ENCODE data around the gene DOCK10. TPM values are rescaled to one million over a fixed set of nuclear protein-coding genes. Genes with fewer than 3 reads are reported as not detected.

The DOCK10 gene
- total RNA-seq, 1 experiment from 2014 or later: 2.9 TPM

DNA sequence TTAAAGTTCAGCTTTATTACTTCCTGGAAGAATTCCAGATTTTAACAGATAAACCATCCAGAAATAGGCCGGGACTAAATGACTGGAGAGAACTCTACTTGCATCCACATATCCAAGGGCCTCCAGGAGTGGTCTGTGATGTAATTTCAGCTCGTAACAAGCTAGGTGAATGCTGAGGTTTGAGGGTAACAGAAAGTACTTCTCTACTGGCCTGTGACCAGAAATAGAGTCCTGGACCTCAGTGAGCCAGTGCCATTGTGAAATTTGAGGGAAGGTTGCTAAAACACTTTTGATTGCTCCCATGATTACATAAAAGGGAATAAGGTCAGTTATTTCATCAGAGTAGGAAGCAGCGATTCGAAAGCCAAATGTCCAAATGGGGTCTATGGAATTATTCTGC lies 158.1 kb downstream of the DOCK10 start:
- DNase-seq (ENCODE audit: low spot score) (no peak), ATAC-seq (no peak)
- H3K4me1 Mint-ChIP-seq: no peaks in the 10 kb centered on the region
- H3K9me3 Mint-ChIP-seq: peaks cover 8% of the 10 kb centered on the region
- CTCF ChIA-PET: no interaction called here
- H3K4me3 Mint-ChIP-seq: no peak overlapping the region
- no peak for TF ChIP-seq ZNF396 (CRISPR knock-in tag; IDR thresholded peaks at IDR 0.05; ENCODE audit: borderline replicate concordance)
- no peak for TF ChIP-seq CTCF (IDR thresholded peaks at IDR 0.05)
- no peak for TF ChIP-seq MXD4 (CRISPR knock-in tag; IDR thresholded peaks at IDR 0.05; ENCODE audit: borderline replicate concordance)
- no peak for TF ChIP-seq NFYB (CRISPR knock-in tag; conservative IDR thresholded peaks at IDR 0.05; ENCODE audit: low read depth)
- no peak for TF ChIP-seq ATF1 (CRISPR knock-in tag; IDR thresholded peaks at IDR 0.05)
- H3K36me3 Mint-ChIP-seq: no peaks in the 10 kb centered on the region
- no peak overlapping the region for H3K27ac Mint-ChIP-seq
- H3K27me3 Mint-ChIP-seq (ENCODE audit: low read depth): no peaks in the 10 kb centered on the region
- POLR2A ChIA-PET: no interaction called here

GRCh38 chr2:224883700-224884099 lies 158.6 kb downstream of the DOCK10 start:
- no peak overlapping the region for H3K27ac Mint-ChIP-seq
- CTCF ChIA-PET: no interaction called here
- TF ChIP-seq JAZF1 (CRISPR knock-in tag; IDR thresholded peaks at IDR 0.05) (no peak), NR1H2 (CRISPR knock-in tag; IDR thresholded peaks at IDR 0.05) (no peak), ZNF281 (CRISPR knock-in tag; IDR thresholded peaks at IDR 0.05) (no peak), CREB1 (CRISPR knock-in tag; IDR thresholded peaks at IDR 0.05) (no peak), AFF4 (CRISPR knock-in tag; IDR thresholded peaks at IDR 0.05; ENCODE audit: borderline replicate concordance) (no peak), MLX (CRISPR knock-in tag; IDR thresholded peaks at IDR 0.05) (no peak), ATF2 (CRISPR knock-in tag; IDR thresholded peaks at IDR 0.05; ENCODE audit: borderline replicate concordance, low read depth) (no peak)
- TF ChIP-seq, protein P1, sequence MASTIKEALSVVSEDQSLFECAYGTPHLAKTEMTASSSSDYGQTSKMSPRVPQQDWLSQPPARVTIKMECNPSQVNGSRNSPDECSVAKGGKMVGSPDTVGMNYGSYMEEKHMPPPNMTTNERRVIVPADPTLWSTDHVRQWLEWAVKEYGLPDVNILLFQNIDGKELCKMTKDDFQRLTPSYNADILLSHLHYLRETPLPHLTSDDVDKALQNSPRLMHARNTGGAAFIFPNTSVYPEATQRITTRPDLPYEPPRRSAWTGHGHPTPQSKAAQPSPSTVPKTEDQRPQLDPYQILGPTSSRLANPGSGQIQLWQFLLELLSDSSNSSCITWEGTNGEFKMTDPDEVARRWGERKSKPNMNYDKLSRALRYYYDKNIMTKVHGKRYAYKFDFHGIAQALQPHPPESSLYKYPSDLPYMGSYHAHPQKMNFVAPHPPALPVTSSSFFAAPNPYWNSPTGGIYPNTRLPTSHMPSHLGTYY (CRISPR knock-in tag; IDR thresholded peaks at IDR 0.05): no peak
- H3K9me3 Mint-ChIP-seq: peaks cover 6% of the 10 kb centered on the region
- DNase-seq (ENCODE audit: low spot score): no peak
- no peaks in the 10 kb centered on the region for H3K4me1 Mint-ChIP-seq
- no peaks in the 10 kb centered on the region for H3K36me3 Mint-ChIP-seq
- no peak overlapping the region for H3K4me3 Mint-ChIP-seq
- H3K27me3 Mint-ChIP-seq (ENCODE audit: low read depth): no peaks in the 10 kb centered on the region
- ATAC-seq: no peak
- POLR2A ChIA-PET: no interaction called here
